ENCODE results near the gene IGHMBP2.

GRCh38 chr11:68970921-68971636, 67.4 kb downstream of the IGHMBP2 start:
- TF ChIP-seq HDGF (IDR thresholded peaks at IDR 0.05; ENCODE audit: borderline replicate concordance) (no peak), TARDBP (IDR thresholded peaks at IDR 0.05) (no peak), L3MBTL2 (conservative IDR thresholded peaks at IDR 0.05) (no peak), SP1 (IDR thresholded peaks at IDR 0.05) (no peak), FOXK2 (IDR thresholded peaks at IDR 0.05) (no peak), ELF4 (IDR thresholded peaks at IDR 0.05) (no peak), BHLHE40 (IDR thresholded peaks at IDR 0.05; ENCODE audit: borderline replicate concordance) (no peak), ARNT (IDR thresholded peaks at IDR 0.05) (no peak)
